GM18870 (cell line): ENCODE results near the gene TMEM147.

Source experiments
- ATAC-seq: cut with Tn5 transposase; IDR thresholded peaks from one replicate; pipeline ENCODE4 v1.9.1; 2021; ENCODE audit warnings: moderate library complexity; ENCODE audit not compliant: unreplicated experiment

The TMEM147 gene

DNA sequence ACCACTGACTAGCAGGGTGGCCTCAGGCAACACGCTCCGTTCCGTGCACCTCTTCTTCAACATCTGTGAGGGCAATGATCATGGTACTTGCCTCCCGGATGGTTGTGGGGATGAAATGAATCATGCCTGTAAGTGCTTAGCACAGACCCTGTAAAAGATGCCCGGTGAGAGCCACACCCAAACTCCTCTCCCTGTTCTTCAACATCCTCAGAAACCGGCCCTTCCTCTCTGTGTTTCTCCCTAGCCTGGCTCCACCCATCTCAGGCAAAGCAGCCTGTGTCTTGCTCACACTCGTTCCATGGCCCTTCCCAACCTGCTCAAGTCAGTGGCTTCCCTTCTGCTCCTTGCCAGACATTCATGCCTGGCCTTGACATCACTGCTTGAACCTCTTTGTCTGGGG lies 26.1 kb upstream of the TMEM147 start:
- no peak for ATAC-seq

DNA sequence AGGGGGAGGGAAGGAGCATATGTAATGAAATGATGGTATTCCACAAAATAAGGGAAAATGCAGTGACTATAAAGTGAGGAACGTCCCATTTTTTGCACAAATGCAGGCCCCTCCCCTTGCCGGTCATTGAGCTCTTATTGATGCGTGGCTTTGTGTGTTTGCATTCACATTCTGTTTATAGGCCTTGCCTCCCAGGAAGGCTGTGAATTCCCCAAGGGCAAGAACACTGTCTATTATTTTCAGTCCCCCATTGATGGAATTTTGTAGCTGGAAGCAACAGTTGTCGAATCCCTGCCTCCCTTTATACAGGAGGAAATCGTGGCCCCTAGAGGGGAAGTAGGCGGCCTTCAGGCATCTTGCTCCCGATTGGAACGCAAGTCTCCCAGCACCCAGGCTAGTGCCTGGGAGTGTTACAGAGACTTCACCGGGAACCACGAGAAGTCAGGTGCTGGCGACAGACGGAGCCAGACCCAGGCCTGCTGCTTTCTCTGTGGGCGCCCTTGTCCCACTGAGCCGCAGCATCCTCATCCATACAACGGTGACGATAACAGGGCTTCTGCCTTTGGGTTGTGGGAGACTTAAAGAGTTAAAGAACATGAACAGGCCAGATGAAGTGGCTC lies 24.2 kb upstream of the TMEM147 start:
- ATAC-seq, result no peak

DNA sequence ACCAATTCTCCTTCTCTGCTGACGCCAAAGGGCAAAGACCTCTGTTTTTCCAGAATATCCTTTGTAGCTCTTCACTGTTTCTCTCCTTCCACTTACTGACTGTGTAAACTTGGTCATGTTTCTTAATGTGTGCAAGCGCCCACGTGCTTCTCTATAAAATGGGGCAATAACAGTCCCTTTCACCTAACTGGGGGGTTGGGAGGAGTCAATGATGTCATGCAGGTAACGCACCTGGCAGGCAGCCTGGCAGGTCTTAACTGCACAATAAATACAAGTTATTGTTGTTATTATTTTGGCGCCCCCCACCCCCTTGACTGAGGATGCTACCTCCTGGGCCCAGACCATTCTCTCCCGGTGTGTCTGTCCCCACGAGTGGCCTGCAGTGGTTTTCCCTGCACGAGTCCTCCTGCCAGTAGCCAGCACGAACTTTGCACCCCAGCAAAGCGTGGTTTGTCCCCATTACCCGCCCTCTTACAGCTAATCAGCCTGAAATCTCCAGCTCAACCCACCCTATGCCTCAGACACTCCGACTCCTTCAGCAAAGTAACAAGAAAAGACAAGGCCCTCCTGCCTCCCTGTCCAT lies 22.6 kb upstream of the TMEM147 start:
- no peak for ATAC-seq

DNA sequence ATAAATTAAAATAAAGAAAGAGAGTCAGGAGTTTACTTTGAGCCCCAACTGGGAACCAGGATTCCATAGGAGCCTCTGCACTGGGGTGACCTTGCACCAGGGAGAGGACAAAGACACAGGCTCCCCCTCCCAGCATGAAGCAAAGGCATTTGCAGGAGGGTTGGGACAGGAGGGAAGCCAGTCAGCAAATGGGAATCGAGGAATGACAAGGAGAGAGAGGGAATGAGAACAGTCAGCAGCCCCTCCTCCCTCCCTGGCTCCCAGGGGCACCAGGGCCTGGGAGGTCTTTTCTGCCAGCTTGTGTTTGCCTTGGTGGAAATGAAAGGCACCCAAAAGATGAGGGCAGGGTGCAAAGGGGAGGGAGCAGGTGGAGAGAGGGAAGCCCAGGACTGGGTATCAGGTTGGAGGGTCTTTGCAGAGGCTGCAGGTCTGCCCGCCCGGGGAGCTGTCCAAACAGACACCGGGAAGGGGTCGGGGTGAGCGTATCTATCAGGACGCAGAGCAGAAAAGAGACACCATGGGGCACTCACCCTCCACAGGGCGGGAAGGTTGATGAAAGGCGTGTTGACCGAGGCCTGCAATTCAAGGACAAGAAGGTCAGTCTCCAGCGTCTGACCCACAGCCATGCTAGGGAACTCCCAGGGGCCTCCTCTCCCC lies 21.1 kb upstream of the TMEM147 start:
- ATAC-seq, result no peak

DNA sequence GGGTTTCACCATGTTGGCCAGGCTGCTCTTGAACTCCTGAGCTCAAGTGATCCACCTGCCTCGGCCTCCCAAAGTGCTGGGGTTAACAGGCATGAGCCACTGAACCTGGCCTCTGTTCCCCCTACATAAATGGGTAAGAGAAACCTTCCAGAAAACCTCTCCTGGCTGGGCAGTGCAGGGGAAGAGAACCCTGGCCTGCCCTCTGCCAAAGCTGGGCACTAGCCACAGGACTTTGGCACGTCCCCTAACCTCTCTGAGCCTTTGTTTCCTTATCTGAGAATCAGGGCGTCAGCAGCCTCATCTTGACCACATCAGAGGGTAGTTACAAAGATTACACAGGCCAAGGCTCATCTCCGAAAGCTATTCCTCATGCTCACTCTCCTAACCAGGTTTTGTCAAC lies 19.6 kb upstream of the TMEM147 start:
- no peak for ATAC-seq

DNA sequence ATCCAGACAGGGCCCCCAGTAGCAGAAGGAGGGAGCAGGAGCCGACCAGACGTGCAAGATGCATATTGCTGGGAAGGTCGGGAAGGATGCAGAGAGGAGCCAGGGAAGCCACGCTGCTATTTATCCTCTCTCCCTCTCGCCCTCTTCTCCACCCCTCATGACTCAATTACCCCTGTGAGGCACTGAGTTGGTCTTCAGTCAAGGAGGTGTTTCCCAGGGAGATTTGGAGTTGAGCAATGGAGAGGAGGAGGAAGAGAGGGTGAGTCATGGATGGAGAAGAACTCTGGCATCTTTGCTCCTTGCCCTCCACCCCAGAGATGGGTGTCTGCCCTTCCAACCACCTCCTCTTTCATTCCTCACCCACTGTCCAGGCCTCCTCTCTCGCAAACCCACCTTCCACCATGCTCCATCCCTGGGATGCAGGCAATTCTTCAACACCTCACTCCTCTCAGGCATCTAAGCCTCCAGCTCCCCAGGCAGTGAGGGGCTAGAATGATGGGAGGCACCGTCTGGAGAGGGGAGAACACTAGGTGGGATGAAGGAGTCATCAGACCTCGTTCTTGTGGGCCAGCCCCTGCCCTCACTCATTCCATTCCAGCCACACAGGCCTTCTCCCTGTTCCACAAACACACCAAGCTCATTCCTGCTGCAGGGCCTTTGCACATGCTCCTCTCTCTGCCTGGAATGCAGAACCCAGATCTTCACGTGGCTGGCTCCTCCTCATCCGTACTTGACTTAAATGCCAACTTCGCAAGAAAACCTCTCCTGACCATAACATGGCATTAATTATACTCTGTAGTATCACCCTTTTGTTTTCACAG lies 17.0 kb upstream of the TMEM147 start, which contains the start of gene SBSN:
Gene SBSN (minus strand): TSS at position 94 of the 821 bp plus-strand sequence. CDS start 30 bp downstream, at position 64.
- ATAC-seq, result no peak

DNA sequence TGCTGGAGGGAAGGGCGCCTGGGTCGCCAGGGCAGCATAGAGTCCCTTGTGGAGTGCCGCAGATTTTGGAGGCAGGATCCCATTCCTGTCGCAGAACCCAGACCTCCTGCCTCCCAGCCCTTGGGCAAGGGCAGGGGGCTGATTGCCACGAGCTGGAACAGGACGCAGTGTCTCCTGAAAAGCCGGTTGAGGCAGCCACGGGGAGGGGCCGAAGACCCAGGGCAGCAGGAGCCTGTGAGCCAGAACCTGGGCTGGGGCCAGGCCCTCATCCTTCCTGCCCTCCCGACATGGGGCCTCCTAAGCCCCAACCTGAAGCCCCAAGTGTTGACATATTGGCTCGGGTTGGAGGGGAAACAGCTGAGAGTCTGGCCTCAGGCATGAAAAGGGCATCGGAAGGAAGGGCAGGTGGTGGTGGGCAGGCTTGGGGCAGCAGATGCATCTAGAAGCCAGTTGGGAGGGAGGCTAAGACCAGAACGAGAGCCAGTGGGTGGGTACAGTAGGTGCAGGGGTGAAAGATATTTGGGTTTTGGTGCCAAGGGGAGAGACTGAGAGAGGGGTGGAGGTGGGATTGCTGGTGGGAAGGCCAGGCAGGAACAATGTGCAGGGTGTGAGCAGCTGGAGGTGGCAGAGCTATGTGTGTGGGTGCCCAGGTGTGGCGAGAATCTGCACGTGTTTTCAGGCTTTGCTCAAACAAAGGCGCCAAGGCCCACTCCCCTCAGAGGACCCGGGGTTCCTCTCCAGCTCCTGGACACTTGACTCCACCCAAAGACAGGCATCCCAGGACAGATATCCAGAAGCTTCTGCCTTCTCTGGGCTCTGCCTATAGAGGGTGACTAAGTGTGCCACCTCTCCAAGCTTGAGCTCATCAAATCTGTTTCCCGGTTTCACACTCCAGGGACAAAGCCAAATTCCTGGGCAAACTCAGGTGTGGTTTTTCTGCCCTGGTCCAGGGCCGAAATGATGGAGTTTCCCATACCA lies 15.9 kb upstream of the TMEM147 start:
- no peak for ATAC-seq

DNA sequence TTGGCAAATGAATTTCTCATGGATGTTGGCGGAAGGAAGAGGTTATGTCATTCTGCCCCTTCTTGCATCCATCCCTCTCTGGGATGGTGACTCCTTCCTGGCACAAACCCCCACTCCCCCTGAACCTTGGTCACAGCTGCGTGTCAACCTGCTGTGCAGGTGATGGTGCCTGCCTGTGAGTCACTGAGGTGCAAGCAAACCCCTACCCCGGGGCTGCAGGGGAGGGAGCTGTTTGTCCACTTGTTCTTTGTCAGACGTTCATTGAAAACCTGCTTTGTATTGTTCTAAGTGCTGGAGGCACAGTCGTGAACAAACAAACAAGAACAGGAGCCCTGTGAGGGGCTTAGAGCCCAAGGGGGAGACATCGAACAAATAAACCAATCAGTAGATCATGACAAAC lies 14.1 kb upstream of the TMEM147 start:
- ATAC-seq, result no peak

DNA sequence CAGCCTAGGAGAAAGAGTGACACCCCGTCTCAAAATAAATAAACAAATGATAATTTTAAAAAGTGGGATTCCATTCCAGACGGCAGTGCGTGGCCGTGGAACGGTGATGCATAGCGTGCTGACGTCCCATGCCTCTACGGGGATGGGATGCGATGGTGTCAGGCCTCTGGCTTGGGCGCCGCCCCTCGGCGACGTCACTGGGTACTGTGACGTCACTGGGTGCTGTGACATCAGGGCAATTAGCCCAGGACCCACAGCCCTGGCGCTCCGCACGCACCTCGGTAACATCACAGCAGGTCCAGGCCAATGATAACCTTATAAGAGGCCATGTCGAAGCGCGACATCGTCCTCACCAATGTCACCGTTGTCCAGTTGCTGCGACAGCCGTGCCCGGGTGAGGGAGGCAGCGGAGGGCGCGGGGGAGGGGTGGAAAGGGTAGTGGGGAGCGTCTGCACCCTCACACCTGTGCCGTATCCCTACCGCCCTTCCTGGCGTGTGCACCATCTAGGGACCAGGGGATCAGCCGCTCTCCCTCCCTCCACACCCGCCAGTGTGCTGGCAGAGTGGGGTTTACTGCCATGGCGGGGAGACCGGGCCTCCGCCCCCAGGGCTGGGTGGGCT lies 12.1 kb upstream of the TMEM147 start, which contains the start of gene GAPDHS:
Gene GAPDHS (plus strand): TSS at position 256 of the 621 bp plus-strand sequence. CDS start 72 bp downstream, at position 328.
- no peak for ATAC-seq

DNA sequence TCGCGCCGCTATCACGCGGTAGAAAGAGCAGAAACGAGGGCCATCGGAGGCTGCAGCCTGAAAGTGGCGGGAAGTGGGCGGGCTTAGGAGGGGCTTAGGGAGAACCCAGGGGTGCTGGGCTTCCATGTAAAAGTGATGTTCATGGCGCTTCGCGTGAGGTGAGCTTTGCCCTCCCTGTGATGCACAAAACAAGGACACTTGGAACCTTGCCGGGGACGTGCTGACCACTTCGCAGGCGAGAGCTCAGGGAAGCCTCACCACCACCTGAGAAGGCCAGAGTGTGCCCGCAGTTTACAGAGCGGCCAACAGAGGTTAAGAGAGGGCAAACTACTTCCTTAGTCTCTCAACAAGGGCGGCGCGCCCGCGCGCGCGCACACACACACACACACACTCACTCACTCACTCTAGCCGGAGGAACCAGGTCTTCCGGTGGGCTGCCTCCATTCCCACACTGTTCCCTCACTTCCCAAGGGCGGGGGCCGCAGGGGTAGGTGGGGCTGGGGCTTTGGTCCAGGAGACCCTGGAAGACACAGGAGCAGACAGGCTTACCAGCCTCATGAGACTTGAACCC lies 11.5 kb upstream of the TMEM147 start:
- ATAC-seq, result no peak

DNA sequence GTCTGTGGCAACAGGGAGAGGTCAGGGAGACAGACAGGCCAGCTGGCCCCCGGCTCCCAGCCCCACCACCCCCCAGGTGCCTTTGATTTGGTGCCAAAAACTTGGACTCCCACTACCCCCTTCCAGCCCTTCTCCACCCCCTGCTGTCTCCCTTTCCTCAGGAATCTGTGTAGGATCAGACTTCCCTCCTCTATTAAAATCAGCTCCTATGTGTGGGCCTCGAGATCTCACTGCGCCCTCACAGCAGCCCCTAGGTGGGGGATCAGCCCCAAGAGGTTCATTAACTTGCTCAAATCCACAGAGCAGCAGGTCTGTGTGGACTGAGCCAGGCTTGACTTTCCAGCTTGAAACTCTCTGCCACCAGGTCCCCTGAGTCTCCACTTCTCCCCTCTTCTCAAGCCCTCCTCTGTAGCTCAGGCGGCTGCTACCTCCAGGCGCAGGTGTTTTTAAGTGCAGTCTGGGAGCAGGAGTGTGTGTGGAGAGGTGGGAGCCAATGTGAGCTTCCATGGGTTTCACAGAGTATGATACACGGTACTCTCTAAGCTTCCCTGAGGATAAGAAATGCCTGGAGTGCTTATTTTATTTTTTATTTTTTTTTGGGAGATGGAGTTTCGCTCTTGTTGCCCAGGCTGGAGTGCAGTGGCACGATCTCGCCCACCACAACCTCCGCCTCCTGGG lies 10.5 kb upstream of the TMEM147 start:
- no peak for ATAC-seq

DNA sequence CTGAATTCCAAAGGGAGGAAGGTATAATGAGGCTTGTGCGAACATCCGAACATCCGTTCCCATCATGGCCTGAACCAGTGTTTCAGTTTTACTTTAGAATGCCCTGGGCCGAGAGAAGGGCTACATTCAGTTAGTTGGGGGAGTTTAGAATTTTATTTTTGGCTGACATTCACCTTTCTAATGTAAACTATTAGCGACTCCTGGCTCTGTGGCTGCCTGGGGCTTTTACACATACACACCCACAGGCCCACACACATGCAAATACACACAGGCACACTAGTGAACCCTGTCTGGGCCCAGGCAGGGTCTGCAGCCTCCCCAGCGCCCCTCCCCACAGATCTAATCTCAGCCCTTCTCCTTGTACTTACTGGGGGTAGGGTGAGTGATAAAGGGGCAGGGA lies 6.1 kb upstream of the TMEM147 start:
- ATAC-seq, result no peak

DNA sequence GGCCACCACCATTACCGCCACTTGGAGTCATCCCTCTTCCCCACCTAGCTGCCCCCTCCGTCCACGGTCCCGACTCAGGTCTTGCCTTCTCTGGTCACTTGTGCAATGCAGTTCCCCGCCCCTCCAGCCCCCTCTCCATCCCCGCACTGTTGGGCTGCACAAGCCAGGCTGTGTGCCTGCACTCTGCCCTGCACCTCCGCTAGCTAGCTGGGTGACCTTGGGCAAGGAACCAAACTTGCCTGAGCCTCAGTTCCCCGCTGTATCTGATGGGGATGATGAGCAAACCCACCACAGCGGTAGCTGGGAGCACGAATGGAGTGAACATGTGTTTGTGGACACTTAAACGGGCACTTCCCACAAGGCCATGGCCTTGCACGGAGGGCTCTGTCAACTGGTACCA lies 5.6 kb upstream of the TMEM147 start:
- no peak for ATAC-seq

DNA sequence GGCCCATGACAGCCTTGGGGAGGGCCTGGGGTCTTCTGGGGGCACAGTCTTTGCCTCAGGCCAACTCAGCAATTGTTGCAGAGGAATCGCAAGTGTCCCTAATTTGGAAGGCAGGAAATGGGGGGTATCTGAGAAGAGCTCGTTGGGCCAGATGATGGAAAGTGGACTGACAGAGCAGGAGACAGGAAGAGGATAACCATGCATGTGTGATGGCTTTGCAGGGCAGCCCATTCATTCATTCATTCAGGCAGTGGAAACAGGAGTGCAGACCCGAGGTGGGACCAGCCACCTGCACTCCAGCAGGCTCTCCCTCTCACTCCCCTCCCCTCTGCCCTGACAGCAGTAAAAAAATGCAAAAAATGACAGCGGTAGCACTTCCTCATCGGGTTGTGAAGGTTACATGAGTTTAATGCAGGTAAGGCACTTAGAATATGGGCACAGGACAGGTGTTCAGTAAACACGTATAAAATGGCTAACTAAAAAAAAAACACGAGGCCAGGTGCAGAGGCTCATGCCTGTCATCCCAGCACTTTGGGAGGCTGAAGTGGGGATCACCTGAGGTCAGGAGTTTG lies 5.0 kb upstream of the TMEM147 start:
- no peak for ATAC-seq

DNA sequence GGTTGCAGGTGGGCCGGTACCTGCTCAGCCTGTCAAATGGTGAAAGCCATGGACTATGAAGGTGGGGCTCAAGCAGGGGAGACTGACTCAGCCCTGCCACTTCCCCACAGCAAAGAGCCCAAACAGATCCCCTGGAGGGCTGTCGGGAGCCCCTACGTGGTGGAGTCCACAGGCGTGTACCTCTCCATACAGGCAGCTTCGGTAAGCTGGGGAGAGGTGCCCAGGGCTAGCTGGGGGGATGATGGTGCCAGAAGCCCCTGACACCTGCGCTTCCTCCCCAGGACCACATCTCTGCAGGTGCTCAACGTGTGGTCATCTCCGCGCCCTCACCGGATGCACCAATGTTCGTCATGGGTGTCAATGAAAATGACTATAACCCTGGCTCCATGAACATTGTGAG lies 3.2 kb upstream of the TMEM147 start:
- no peak for ATAC-seq

DNA sequence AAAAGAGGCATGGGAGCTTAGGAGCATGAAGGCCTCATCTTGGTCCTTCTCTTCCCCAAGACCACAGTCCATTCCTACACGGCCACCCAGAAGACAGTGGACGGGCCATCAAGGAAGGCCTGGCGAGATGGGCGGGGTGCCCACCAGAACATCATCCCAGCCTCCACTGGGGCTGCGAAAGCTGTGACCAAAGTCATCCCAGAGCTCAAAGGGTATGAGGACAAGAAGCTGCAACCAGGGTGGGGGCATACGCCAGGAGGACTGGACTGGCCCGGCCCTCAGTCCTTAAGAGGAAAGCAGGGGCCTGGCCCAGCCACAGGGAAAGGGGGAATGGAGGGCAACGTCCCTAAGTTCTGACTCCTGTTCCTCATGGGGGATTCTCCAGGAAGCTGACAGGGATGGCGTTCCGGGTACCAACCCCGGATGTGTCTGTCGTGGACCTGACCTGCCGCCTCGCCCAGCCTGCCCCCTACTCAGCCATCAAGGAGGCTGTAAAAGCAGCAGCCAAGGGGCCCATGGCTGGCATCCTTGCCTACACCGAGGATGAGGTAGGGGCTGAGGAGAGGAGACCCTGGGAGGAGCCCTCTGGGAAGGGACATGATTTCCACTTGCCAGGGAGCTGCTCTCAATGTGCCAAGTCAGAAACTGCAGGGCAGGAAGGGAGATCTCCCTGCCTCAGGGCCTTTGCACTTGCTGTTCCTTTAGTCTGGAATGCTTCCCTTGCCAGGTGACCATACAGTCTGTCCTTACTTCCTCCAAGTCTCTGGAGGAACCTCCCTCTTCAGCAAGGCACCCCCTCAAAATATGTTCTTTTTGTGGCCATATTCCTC lies 1.9 kb upstream of the TMEM147 start:
- no peak for ATAC-seq

DNA sequence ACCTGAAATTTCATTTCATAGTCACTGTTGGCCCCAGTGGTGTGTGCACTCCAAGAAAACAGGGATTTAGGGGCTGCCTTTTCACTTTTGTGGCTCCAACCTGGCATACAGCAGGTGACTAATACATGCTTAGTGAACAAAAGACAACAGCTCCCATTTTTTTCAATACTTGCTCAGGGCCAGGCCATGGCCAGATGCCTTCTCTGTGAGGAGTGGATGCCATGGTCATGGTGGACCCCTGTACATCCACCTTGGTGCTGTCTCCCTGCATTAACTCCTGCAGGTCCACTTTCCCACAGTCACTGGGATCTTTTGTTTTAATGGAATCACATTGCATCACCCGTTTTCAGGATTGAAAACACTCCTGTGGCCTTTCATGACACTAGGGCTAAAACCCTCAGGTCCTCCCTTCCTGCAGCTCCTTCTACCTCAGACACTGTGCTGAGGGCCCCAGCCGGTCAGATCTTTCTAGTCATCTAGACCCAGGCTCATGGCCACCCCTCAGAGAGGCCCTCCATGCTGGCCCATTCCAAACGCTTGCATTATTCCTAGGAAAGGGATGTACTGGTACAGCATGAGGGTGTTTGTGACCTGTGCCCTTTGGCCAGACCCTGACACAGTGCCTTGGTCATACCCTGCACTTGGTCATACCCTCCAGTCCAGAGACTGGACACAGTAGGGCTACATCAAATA lies 1.2 kb upstream of the TMEM147 start:
- no peak for ATAC-seq
